Measurements from ENCODE around the gene KCNH4.
"Not testable (repeated sequence)": the region's sequence is repeated elsewhere in the genome, so short reads cannot be mapped to it uniquely, and the experiment has no call there.

KCNH4 gene

GRCh38 chr17:42193969-42194899 is 13.3 kb upstream of the KCNH4 start, which contains the start of gene GHDC:
GHDC (minus strand) TSS chr17:42194494; CDS start chr17:42193581, 913 bp downstream.
- peak; percentile 79 to 86 for DNase-seq

DNA sequence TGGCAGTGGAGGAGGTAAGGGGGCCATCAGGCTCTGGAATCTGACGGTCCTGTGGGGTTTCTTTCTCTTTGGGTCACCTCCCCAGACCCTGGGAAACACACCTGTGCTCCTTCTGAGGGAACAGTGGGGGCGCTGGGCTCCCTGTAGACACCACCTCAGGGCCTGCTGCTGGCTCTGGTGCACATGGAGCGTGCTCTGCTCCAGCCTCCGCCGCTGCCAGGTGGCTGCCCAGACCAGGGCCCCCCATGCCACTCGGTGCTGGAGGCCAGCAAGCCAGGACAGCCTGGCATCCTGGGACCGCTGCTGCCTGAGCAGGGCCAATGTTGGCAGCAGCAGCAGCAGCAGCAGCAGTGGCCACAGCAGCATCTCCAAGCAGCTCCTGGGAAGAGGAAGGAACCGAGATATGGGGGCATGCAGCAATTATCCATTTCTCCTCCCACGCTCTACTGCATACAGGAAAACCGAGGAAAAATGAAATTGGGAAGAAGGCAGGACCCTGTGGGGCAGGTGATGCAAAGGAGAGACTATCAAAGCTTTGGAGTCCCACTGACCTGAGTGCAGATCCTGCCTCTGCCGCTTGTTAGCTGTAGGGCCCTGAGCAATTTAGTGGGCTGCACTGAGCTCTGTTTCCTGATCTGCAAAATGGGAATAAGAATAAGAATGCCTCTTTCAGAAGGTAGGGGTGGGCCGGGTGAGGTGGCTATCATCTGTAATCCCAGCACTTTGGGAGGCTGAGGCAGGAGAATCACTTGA is 12.4 kb upstream of the KCNH4 start:
- DNase-seq: no peak

- no peak for DNase-seq
Observed at GRCh38 chr17:42192189-42193126, 11.5 kb upstream of the KCNH4 start.

- DNase-seq: no peak
Observed at GRCh38 chr17:42191275-42191608, 10.3 kb upstream of the KCNH4 start.

DNA sequence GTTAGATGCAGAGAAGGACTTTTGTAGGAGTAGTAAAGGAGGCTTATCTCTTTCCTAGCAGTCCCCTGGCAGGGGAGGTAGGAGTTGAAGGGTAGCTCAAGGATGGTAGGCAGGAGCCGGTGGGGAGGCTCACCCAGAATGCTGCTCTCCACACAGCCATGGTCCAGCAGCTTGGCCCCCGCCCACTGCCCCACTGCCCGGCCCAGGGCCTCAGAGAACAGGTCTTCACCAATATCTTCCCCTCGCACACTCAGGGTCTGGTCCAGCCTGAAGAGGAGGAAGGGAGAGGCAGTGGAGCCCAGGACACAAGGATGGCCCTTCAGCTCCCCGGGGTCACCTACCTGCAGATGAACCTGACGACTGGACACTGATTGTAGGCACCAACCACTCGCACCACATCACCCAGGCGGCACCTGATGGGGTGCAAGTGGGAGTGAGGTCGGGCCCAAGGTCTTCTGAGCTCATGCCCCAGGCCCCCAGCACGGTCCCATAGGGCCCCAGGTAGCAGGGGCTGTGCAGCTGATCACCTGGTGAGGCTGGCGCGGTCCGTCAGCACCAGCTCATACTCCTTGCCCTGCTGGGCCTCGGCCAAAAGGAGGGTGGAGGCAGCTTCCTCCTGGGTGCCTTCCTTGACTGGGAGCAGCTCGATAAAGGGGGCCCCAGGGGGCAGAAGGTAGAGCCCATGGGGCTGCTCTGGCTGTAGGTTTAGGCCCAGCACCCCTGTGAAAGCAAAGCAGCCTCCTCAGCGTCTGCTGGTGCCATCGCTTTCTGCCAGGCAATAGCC is 9.7 kb upstream of the KCNH4 start:
- no peak for DNase-seq

DNA sequence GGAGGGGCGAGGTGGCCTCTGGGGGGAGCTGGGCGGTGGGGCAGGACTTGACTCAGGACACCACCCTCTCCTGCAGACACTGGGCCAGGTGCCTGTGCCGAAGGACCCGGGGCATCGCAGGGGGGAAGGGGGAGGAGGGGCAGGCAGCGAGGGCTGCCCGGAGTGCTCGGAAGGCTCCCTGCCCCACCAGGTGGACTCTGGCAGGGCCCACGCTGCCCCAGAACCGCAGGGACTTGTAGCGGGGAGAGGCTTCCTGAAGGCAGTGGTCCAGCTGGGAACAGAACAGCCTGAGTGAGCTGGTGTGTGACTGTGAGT is 8.7 kb upstream of the KCNH4 start:
- DNase-seq: no peak

- DNase-seq: no peak
Observed at GRCh38 chr17:42188749-42189650, 8.1 kb upstream of the KCNH4 start.

GRCh38 chr17:42187833-42188232 is 6.9 kb upstream of the KCNH4 start:
- DNase-seq: no peak

DNA sequence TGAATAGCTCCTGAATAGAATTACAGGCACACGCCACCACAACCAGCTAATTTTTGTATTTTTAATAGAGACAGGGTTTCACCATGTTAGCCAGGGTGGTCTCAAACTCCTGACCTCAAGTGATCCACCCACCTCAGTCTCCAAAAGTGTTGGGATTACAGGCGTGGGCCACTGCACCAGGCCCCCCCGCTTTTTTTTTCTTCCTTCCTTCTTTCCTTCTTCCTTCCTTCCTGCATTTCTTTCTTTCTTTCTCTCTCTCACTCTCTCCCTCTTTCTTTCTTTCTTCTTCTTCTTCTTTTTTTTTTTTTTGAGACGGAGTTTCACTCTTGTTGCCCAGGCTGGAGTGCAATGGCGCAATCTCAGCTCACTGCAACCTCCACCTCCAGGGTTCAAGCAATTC is 5.2 kb upstream of the KCNH4 start:
- not testable (repeated sequence) for DNase-seq

- DNase-seq: no peak
Observed at GRCh38 chr17:42185621-42185930, 4.6 kb upstream of the KCNH4 start.

DNA sequence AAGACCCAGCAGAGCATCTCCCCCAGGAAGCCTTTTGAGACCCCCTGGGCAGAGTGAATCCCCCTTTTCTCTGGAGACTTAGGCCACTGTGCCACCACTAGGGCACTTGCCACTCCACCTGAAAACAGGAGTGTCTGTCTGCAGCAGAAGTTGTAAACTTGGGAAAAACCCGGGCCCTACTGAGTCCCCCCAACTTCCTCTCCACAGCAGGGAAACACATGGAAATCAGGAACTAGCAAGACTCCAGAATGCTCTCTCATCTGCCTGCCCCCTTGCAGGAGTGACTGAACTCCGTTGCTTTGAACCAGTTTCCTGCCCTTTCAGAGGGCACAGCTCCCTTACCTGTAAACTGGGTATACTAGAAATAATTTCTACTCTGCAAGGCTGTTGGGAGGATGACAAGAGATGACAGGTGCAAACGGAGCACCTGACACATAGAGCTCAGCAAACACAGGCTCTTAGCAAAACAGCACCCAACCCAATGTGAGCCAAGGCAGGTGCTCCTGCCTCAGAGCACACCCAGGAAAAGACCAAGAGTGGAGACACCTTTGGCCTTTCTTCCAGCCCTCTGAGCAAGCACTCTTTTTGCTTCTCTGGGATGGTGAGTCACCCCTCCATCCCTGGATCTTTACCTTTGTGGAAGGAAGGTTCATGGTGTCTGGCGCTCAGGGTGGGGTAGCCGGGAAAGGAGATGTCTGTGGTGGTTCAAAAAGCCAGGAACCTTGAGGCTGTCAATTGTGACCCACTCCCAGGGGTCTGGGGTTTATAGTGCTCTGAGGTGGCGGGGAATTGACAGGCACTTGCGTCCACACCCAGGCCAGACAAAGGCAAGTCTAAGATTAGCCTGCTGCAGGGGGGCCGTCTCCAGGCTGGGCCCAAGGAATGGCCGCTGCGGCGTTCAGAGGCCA is 4.0 kb upstream of the KCNH4 start, which contains the start of gene HCRT:
TSS of gene HCRT (minus strand) at position 740 of the 908 bp plus-strand sequence. CDS start at position 653, 87 bp downstream.
- DNase-seq: no peak

DNA sequence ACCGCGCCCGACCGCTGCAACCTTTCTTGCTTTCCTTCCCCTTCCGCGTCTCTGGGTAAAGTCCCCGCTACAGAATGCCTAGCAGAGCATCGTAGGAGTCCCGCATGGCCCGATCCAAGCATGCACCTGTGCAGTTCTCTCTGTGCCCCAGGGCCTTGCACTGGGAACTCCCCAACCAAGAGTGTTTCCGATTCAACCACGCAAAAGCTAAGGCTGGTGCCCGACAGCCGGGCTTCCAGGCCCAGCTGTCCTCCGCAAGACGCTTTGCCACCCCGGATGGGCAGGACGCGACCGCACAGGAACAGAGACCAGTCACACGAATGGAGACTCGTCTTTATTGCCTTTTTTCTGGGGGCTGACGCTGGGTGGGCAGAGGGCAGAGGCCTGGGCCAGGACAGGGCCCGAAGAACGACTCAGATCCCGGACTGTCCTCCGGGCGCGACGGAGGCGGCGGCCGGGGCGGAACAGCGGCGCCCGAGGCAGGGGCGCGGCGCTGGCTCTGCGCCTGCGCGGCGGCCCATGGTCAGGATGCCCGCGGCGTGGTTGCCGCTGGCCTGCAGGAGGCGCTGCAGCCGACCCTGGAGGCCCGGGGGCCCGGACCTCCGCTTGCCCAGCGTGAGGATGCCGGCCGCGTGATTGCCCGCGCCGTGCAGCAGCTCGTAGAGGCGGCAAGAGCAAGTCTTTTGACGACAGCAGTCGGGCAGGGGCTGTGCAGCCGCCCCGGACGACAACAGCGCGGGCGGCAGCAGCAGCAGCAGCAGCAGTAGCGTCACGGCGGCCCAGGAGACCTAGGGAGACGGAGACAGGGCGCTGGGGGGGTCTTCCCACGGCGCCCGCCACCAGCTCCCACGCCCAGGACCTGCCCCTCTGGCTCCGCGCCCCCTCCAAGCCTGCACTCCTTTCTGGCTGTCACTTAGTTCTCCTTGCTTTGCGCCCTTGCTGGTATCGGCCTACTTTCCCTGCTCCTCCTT is 3.1 kb upstream of the KCNH4 start:
- DNase-seq: peak; percentile 59 to 83

DNA sequence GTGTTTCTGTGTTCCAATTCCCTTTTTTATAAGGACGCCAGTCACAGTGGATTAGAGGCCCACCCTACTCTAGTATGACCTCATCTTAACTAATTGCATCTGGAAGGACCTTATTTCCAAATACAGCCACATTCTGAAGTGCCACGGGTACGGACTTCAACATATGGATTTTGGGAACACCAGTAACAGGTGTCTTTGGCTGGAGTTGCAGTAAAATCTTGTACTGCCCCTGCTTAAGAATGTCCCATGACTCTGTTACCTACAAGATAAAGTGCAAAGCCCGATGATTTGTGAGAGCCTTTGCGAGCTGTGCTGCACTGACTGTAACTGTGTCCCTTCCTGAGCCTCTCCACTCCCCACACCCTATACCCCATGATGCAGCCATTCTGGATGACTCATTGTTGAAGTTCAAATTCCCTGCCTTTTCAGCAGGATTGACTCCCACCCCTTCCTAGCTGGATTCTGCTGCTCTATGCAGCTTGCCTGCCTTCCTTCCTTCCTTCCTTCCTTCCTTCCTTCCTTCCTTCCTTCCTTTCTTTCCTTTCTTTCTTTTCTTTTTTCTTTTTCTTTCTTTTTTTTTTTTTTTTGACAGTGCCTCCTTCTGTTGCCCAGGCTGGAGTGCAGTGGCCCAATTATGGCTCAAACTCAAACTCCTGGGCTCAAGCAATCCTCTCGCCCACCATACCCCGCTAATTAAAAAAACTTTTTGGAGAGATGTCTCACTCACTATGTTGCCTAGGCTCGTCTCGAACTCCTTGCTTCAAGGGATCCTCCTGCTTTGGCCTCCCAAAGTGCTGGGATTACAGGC is 2.2 kb upstream of the KCNH4 start:
- no peak for DNase-seq

GRCh38 chr17:42181851-42182207 is 887 bp upstream of the KCNH4 start:
- DNase-seq: no peak

DNA sequence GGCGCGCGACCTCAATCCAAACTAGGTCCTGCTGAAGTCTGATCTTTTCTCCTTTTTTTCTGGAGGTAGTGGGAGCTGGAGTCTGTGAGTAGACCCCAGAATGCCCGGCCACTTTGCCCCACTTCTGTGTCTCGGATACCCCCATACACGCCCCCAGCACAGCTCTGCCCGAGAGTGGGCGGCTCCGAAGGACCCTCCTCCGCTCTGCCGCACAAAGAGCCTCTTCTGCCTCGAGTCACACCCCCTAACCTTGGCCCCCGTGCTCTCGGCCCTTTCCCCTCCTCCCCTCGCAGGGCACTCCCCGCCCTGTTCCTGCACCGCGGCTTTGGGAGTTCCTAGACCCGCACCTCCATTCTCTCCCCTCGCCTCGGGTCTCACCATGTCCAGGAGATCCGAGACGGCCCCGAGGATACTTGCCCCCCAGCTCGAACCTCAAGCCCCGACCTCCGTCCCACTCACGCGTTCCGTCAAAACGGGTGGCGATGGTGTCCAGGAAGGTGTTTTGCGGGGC is 476 bp downstream of the KCNH4 start:
- peak in 1 of 2 experiments; percentile 24 for DNase-seq

DNA sequence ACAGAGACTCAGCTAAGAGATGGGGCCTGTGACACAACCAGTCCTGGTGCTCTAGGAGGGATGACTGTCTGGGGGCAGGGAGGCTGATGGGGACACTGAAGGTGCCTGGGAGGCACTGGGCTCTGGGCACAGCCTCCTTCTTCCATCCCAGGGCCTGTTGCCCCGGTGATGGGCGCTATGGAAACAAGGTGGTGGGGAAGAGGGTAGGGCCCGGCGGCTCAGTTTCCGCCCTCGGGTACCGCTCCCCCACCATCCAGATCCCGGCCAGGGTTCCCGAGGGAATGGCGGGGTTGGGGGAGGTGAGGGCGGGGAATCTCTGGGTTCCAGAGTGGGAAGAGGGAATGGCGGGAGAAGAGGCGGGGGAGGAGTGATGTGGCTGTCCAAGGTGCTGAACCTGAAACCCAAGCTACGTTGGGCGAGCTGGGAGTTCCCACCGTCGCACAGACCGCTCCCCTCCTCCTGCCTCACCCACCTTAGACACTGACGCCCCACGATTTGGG is 981 bp downstream of the KCNH4 start:
- DNase-seq: peak in 1 of 2 experiments; percentile 53

DNA sequence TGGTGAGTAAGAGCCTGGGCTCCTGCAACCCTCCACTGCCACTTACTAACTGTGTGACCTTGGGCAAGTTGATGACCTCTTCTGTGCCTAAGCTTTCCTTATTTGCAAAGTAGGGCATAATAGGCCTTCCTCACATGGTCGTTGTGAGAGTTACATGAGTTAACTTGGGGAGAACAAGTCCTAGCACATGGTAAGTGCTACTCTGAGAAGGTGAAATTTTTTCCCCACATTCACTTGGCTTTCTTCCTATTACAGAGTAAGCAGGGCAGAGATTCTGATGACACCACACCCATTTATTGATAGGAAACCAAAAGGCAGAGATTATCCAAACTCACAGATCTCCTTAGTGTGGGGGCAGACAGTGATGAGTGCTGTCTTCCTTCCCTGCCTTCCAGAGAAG is 1.6 kb downstream of the KCNH4 start:
- DNase-seq: no peak

- DNase-seq: no peak
Observed at GRCh38 chr17:42178817-42179216, 2.1 kb downstream of the KCNH4 start.
